ENCODE data around the gene SMAD2.
"Not testable (repeated sequence)": the region's sequence is repeated elsewhere in the genome, so short reads cannot be mapped to it uniquely, and the experiment has no call there.

The SMAD2 gene

GRCh38 chr18:47930199-47930930, at the start of gene SMAD2:
Gene SMAD2 (minus strand): TSS chr18:47930659. CDS start chr18:47896756, 33,903 bp downstream.
- DNase-seq, result peak; percentile 70 to 84

- no peak for DNase-seq
These were observed 49.2 kb upstream of the SMAD2 start for GRCh38 chr18:47979611-47980200.

- no peak for DNase-seq
These were observed 48.1 kb upstream of the SMAD2 start for GRCh38 chr18:47978603-47979002.

GRCh38 chr18:47978141-47978540, 47.7 kb upstream of the SMAD2 start:
- DNase-seq, result no peak

GRCh38 chr18:47975701-47976100, 45.2 kb upstream of the SMAD2 start:
- DNase-seq, result no peak

GRCh38 chr18:47975105-47975504, 44.6 kb upstream of the SMAD2 start:
- no peak for DNase-seq

GRCh38 chr18:47970664-47971531, 40.4 kb upstream of the SMAD2 start:
- DNase-seq, result no peak

- DNase-seq, result no peak
These were observed 39.4 kb upstream of the SMAD2 start for GRCh38 chr18:47969816-47970215.

GRCh38 chr18:47968721-47969120, 38.3 kb upstream of the SMAD2 start:
- no peak for DNase-seq

- DNase-seq, result no peak
These were observed 37.7 kb upstream of the SMAD2 start for GRCh38 chr18:47968006-47968676.

- no peak for DNase-seq
These were observed 33.6 kb upstream of the SMAD2 start for GRCh38 chr18:47964053-47964452.

GRCh38 chr18:47961003-47961402, 30.5 kb upstream of the SMAD2 start:
- DNase-seq, result not testable (repeated sequence)

- peak in 1 of 2 donors; percentile 1 for DNase-seq
These were observed 23.0 kb upstream of the SMAD2 start for GRCh38 chr18:47953471-47953931.

- DNase-seq, result no peak
These were observed 20.1 kb upstream of the SMAD2 start for GRCh38 chr18:47950511-47950910.

GRCh38 chr18:47949202-47949601, 18.7 kb upstream of the SMAD2 start:
- DNase-seq, result no peak

GRCh38 chr18:47946889-47947288, 16.4 kb upstream of the SMAD2 start:
- DNase-seq, result no peak

- DNase-seq, result no peak
These were observed 14.8 kb upstream of the SMAD2 start for GRCh38 chr18:47944972-47945852.

- no peak for DNase-seq
These were observed 6.5 kb upstream of the SMAD2 start for GRCh38 chr18:47936952-47937351.

- no peak for DNase-seq
These were observed 5.0 kb upstream of the SMAD2 start for GRCh38 chr18:47935321-47936055.

- no peak for DNase-seq
These were observed 2.1 kb upstream of the SMAD2 start for GRCh38 chr18:47932603-47933002.

- no peak for DNase-seq
These were observed 1.7 kb upstream of the SMAD2 start for GRCh38 chr18:47932190-47932589.
